Neural cell (in vitro differentiated cells): Measurements from ENCODE around the gene CEACAM21.

Experiments
- EZH2 ChIP-seq: fragments of 200-600, 300-800 bp; shearing (Covaris generic), sonication (generic); IDR thresholded peaks from 2 replicates; pipeline ENCODE4 v1.6.1; 2014; ENCODE audit warnings: antibody characterized with exemption, low read length, borderline replicate concordance, mild to moderate bottlenecking; ENCODE audit not compliant: insufficient read depth, poor library complexity, severe bottlenecking
- TF ChIP-seq, protein P1 (sequence below): fragments of 450-650 bp; IDR thresholded peaks from 2 replicates; pipeline ENCODE4 v1.5.1; 2014; ENCODE audit warnings: antibody characterized with exemption, mild to moderate bottlenecking, moderate library complexity; ENCODE audit not compliant: poor library complexity, severe bottlenecking

GRCh38 chr19:41599175-41599966 lies 23.4 kb downstream of the CEACAM21 start:
- TF ChIP-seq, protein P1, sequence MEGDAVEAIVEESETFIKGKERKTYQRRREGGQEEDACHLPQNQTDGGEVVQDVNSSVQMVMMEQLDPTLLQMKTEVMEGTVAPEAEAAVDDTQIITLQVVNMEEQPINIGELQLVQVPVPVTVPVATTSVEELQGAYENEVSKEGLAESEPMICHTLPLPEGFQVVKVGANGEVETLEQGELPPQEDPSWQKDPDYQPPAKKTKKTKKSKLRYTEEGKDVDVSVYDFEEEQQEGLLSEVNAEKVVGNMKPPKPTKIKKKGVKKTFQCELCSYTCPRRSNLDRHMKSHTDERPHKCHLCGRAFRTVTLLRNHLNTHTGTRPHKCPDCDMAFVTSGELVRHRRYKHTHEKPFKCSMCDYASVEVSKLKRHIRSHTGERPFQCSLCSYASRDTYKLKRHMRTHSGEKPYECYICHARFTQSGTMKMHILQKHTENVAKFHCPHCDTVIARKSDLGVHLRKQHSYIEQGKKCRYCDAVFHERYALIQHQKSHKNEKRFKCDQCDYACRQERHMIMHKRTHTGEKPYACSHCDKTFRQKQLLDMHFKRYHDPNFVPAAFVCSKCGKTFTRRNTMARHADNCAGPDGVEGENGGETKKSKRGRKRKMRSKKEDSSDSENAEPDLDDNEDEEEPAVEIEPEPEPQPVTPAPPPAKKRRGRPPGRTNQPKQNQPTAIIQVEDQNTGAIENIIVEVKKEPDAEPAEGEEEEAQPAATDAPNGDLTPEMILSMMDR = no peak
- TF ChIP-seq EZH2 = no peak
